Right lobe of liver (tissue), 6 donors: ENCODE data around the gene ADARB1. TPM values are rescaled to one million over a fixed set of nuclear protein-coding genes. Genes with fewer than 3 reads are reported as not detected.

Source experiments
- ATAC-seq, 4 donors: fragments of 200-7000 bp; cut with Tn5 transposase; one replicate each; pipeline ENCODE4 v1.9.1; 2020; ENCODE audit warnings: mild to moderate bottlenecking in 4 of 4, moderate library complexity in 4 of 4
- DNase-seq, 3 donors: peaks; one replicate each; pipeline ENCODE4 v3.0.0-alpha.2; 2020
- H3K27ac ChIP-seq, 3 donors: fragments of 200-600 bp; one replicate each; pipeline ENCODE4 v1.8.0; 2022
- H3K27me3 ChIP-seq, 2 donors: fragments of 200-600 bp; one replicate each; pipeline ENCODE4 v1.8.0; 2022
- H3K36me3 ChIP-seq, 4 donors: fragments of 200-600 bp; sonication (generic) in 1 of 4; one replicate each; pipeline versions ENCODE4 v1.5.1 to v1.8.0; 2017 to 2022; ENCODE audit warnings: control low read depth in 1 of 4
- H3K4me1 ChIP-seq, 4 donors: fragments of 200-600 bp; sonication (generic) in 1 of 4; one replicate each; pipeline versions ENCODE4 v1.5.1 to v1.8.0; 2017 to 2022; ENCODE audit warnings: control low read depth in 1 of 4
- H3K4me3 ChIP-seq, 3 donors: fragments of 200-600 bp; one replicate each; pipeline ENCODE4 v1.8.0; 2022
- H3K9me3 ChIP-seq, 4 donors: fragments of 200-600 bp; sonication (generic) in 1 of 4; one replicate each; pipeline versions ENCODE4 v1.5.1 to v1.8.0; 2017 to 2022; ENCODE audit warnings: control low read depth in 1 of 4
- CTCF ChIP-seq, 4 donors: fragments of 200-600 bp in 3 of 4; fragments of 450-650 bp in 1 of 4; IDR thresholded peaks; one replicate each; pipeline versions ENCODE4 v1.5.1 to v1.8.0; 2016 to 2022; ENCODE audit warnings: antibody characterized with exemption in 4 of 4, mild to moderate bottlenecking in 2 of 4
- POLR2A ChIP-seq: fragments of 450-650 bp; IDR thresholded peaks from one replicate; pipeline ENCODE4 v1.6.1; 2017; ENCODE audit warnings: antibody characterized with exemption, mild to moderate bottlenecking
- WGBS: methylation state at CpG from one replicate; pipeline ENCODE4 v1.1.6; 2018; ENCODE audit warnings: low coverage, low lambda C conversion rate; ENCODE audit not compliant: insufficient coverage; ENCODE audit errors: missing lambda C conversion rate; 5-methylcytosine and 5-hydroxymethylcytosine counted together
- intact Hi-C, 2 donors: fragments of 100-400 bp; cut with DNase I; formaldehyde crosslinking; loops; one replicate each; pipeline versions ENCODE4 v1.11.2 to v1.14.1; 2022
- total RNA-seq, 6 experiments: library from RNA; depleted of rRNA in 2 of 6; stranded (reverse); fragments of >200 nt in 2 of 6; fragmentation: NEBNext Ultra II Directional in 3 of 6; extraction: Animal tissue kit (Norgen Biotek cat#: 25700) in 3 of 6; gene quantifications; one replicate each; pipeline versions ENCODE4 v1.1.0 to v1.2.4, GENCODE V29; 2016 to 2023
- donor health status: DM: no; HTN: yes; CAD: no.
- donor health status: DM: no; HTN: no; CAD: no.
- donor health status: DM: no; HTN: no; CAD: no.
- donor health status: DM: no; HTN: yes; CAD: no.
- donor health status: DM: no; HTN: yes; CAD: no.

Gene ADARB1
- total RNA-seq, 6 experiments from 2014 or later = 4.7 to 9.9 (median 8.6) TPM

- intact Hi-C loops = no loop called here
- WGBS = 100% methylated on average over 2 of the region's 5 CpGs
- TF ChIP-seq POLR2A = no peak
- no peak for TF ChIP-seq CTCF (IDR thresholded peaks at IDR 0.05)
- DNase-seq (no peak), ATAC-seq (no peak)
- H3K27ac ChIP-seq = no peak overlapping the region
- H3K36me3 ChIP-seq = no peaks in the 10 kb centered on the region
- no peaks in the 10 kb centered on the region for H3K9me3 ChIP-seq
- no peak overlapping the region for H3K4me3 ChIP-seq
- H3K4me1 ChIP-seq = no peaks in the 10 kb centered on the region
- H3K27me3 ChIP-seq = no peaks in the 10 kb centered on the region
Measured at GRCh38 chr21:45115141-45115540, 40.8 kb downstream of the ADARB1 start.

- intact Hi-C loops = no loop called here
- Histone ChIP-seq H3K27ac (no peak overlapping the region), H3K4me1 (no peaks in the 10 kb centered on the region), H3K9me3 (no peaks in the 10 kb centered on the region), H3K4me3 (no peak overlapping the region), H3K36me3 (no peaks in the 10 kb centered on the region), H3K27me3 (no peaks in the 10 kb centered on the region)
- ATAC-seq (no peak), DNase-seq (no peak)
- 98% methylated on average over 5 of the region's 6 CpGs for WGBS
- no peak for TF ChIP-seq POLR2A
- no peak for TF ChIP-seq CTCF (IDR thresholded peaks at IDR 0.05)
Measured at GRCh38 chr21:45116066-45116465, 41.7 kb downstream of the ADARB1 start.

- Histone ChIP-seq H3K4me1 (no peaks in the 10 kb centered on the region), H3K9me3 (no peaks in the 10 kb centered on the region), H3K27ac (no peak overlapping the region), H3K4me3 (no peak overlapping the region), H3K36me3 (no peaks in the 10 kb centered on the region), H3K27me3 (no peaks in the 10 kb centered on the region)
- WGBS = 85% methylated on average over 6 of the region's 6 CpGs
- no peak for ATAC-seq
- no peak for DNase-seq
- TF ChIP-seq CTCF (IDR thresholded peaks at IDR 0.05) = no peak
- no peak for TF ChIP-seq POLR2A
- intact Hi-C loops = no loop called here
Measured at GRCh38 chr21:45117314-45117713, 42.9 kb downstream of the ADARB1 start.

GRCh38 chr21:45118099-45118498 is 43.7 kb downstream of the ADARB1 start:
- no peaks in the 10 kb centered on the region for H3K4me1 ChIP-seq

More at GRCh38 chr21:45118099-45118498, 43.7 kb downstream of the ADARB1 start:
- Histone ChIP-seq H3K9me3 (no peaks in the 10 kb centered on the region), H3K27ac (no peak overlapping the region), H3K27me3 (no peaks in the 10 kb centered on the region), H3K36me3 (no peaks in the 10 kb centered on the region), H3K4me3 (no peak overlapping the region)
- WGBS = 94% methylated on average over 2 of the region's 2 CpGs
- no peak for TF ChIP-seq CTCF (IDR thresholded peaks at IDR 0.05)
- no peak for TF ChIP-seq POLR2A
- DNase-seq (no peak), ATAC-seq (no peak)
- intact Hi-C loops = no loop called here
